Islet of Langerhans (tissue), 1 donor: ENCODE results near the gene SIAH3.

Experiments used
- FAIRE-seq: peaks from one replicate; lab custom pipeline; 2011; peaks lifted over from hg19 to GRCh38; lab: Jason Lieb, UNC

Gene SIAH3

DNA sequence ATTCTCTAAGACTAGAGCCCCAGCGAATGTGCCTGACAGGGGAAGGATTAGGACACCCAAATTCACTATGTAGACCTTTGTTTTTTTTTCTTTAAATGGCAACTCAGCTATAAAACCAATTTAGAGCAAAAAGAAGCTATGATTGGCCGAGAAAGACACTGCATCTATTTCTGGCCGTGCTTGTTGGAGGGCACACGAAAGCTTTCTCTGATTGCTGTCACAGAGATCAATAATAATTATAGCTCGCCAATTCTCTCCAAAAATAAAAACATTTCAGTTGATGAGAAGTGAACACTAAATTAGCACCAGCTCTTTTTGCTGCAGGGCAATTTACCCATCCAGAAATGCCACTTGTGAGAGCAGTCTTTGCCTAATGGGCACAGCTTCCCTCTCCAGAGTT, 118.2 kb downstream of the SIAH3 start:
- no peak for FAIRE-seq

- no peak for FAIRE-seq
Measured at GRCh38 chr13:45732916-45733315, 118.6 kb downstream of the SIAH3 start.

GRCh38 chr13:45731455-45731854, 120.1 kb downstream of the SIAH3 start:
- FAIRE-seq, result no peak

DNA sequence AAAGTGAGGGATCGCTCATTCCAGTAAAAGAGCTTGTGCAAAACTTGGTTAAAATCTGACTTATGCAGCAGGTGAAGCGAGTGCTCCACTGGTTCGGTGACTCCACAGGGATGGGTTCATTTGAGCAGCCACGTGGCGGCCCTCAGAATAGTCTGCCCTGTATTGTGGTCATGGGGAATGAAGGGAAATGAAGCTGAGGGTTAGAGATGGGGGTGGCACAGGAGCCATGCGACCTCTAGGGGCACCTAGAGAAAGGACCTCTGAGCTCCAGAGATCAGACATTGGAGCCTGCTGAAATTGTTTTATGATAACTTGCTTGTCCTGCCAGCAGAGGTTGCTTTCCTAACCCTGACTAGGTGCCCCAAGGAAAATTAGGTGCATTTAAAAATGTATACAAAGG, 122.8 kb downstream of the SIAH3 start:
- FAIRE-seq, result no peak
